ENCODE data around the gene PIK3IP1.

Gene PIK3IP1

DNA sequence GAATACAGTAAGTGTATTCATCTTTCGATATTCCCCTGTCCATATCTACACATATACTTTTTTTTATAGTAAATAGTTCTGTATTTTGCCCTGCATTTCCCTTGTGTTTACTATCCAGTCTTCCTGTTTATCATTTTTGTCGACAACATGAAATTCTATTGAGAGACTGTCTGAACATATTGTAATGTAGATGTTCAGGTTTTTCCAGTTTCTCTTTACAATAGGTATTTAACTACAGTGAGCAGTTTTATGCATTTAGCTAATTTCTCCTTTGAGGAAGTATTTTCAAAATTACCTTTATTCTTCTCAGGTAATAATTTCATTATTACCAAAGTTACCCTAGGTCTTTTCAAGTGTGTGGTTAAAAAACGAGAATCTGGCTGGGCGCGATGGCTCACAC lies 16.7 kb downstream of the PIK3IP1 start:
- DNase-seq (ENCODE audit: insufficient read length): no peak
- TF ChIP-seq TAF1 (IDR thresholded peaks at IDR 0.05; ENCODE audit: borderline replicate concordance, low read depth, low read length): no peak
- TF ChIP-seq POLR2AphosphoS5 (IDR thresholded peaks at IDR 0.05; ENCODE audit: low read depth, low read length): no peak
- TF ChIP-seq POLR2A (IDR thresholded peaks at IDR 0.05; ENCODE audit: low read depth, low read length): no peak
- no peak for FAIRE-seq

- no peak for TF ChIP-seq TAF1 (IDR thresholded peaks at IDR 0.05; ENCODE audit: borderline replicate concordance, low read depth, low read length)
- no peak for TF ChIP-seq POLR2AphosphoS5 (IDR thresholded peaks at IDR 0.05; ENCODE audit: low read depth, low read length)
- TF ChIP-seq POLR2A (IDR thresholded peaks at IDR 0.05; ENCODE audit: low read depth, low read length): no peak
These were observed 17.3 kb downstream of the PIK3IP1 start for GRCh38 chr22:31275018-31275417.

GRCh38 chr22:31274017-31274416 lies 18.3 kb downstream of the PIK3IP1 start:
- TF ChIP-seq POLR2A (IDR thresholded peaks at IDR 0.05; ENCODE audit: low read depth, low read length): no peak
- TF ChIP-seq POLR2AphosphoS5 (IDR thresholded peaks at IDR 0.05; ENCODE audit: low read depth, low read length): no peak
- no peak for TF ChIP-seq TAF1 (IDR thresholded peaks at IDR 0.05; ENCODE audit: borderline replicate concordance, low read depth, low read length)
- FAIRE-seq (no peak), DNase-seq (ENCODE audit: insufficient read length) (no peak)

More at GRCh38 chr22:31275018-31275417, 17.3 kb downstream of the PIK3IP1 start:
- FAIRE-seq: no peak
- no peak for DNase-seq (ENCODE audit: insufficient read length)

- DNase-seq (ENCODE audit: insufficient read length) (no peak), FAIRE-seq (peak; percentile 87)
- TF ChIP-seq POLR2AphosphoS5 (IDR thresholded peaks at IDR 0.05; ENCODE audit: low read depth, low read length): no peak
- TF ChIP-seq TAF1 (IDR thresholded peaks at IDR 0.05; ENCODE audit: borderline replicate concordance, low read depth, low read length): no peak
- no peak for TF ChIP-seq POLR2A (IDR thresholded peaks at IDR 0.05; ENCODE audit: low read depth, low read length)
These were observed 19.5 kb downstream of the PIK3IP1 start for GRCh38 chr22:31272522-31273446.

- FAIRE-seq (no peak), DNase-seq (ENCODE audit: insufficient read length) (no peak)
- TF ChIP-seq TAF1 (IDR thresholded peaks at IDR 0.05; ENCODE audit: borderline replicate concordance, low read depth, low read length): no peak
- TF ChIP-seq POLR2A (IDR thresholded peaks at IDR 0.05; ENCODE audit: low read depth, low read length): no peak
- TF ChIP-seq POLR2AphosphoS5 (IDR thresholded peaks at IDR 0.05; ENCODE audit: low read depth, low read length): no peak
These were observed 20.8 kb downstream of the PIK3IP1 start for GRCh38 chr22:31271485-31271884.

- TF ChIP-seq POLR2A (IDR thresholded peaks at IDR 0.05; ENCODE audit: low read depth, low read length) (no peak), TAF1 (IDR thresholded peaks at IDR 0.05; ENCODE audit: borderline replicate concordance, low read depth, low read length) (no peak), POLR2AphosphoS5 (IDR thresholded peaks at IDR 0.05; ENCODE audit: low read depth, low read length) (no peak)
- DNase-seq (ENCODE audit: insufficient read length): no peak
These were observed 21.3 kb downstream of the PIK3IP1 start for GRCh38 chr22:31271026-31271425.

DNA sequence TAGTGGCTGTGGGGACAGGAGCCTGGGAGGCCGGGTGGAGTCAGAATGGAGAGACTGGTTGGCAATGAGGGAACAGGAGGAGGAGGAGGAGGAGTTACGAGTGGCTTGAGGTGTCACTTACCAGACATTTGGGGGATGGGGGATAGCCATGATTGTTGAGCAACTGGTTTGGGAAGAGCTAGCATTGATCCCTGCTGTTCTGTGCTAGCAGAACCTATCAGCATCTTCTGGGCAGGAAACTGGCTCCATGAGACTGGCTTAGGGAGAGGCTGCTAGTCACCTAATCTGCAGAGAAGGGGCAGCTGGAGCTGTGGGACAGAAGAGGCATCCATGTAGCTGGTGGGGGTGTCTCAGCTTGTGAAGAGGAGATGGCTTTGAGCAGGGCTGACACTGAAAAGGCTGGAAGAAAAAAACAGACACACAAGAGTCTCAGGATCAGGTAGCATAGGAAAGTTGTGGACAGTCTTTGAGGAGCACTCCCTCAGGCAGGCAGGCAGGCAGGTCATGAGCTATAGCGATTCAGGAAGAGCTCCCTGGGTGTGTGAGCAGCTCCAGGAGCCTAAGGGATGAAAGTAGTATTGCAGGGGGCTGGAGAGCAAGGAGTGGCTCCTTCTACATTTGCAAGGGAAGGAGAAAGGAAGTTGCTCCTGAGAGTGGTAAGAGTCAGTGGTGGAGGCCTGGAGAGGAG lies 22.3 kb downstream of the PIK3IP1 start:
- TF ChIP-seq TAF1 (IDR thresholded peaks at IDR 0.05; ENCODE audit: borderline replicate concordance, low read depth, low read length): no peak
- no peak for TF ChIP-seq POLR2A (IDR thresholded peaks at IDR 0.05; ENCODE audit: low read depth, low read length)
- no peak for TF ChIP-seq POLR2AphosphoS5 (IDR thresholded peaks at IDR 0.05; ENCODE audit: low read depth, low read length)
- FAIRE-seq: no peak
- DNase-seq (ENCODE audit: insufficient read length): no peak

More at GRCh38 chr22:31271026-31271425, 21.3 kb downstream of the PIK3IP1 start:
- FAIRE-seq: no peak

- no peak for DNase-seq (ENCODE audit: insufficient read length)
- TF ChIP-seq POLR2AphosphoS5 (IDR thresholded peaks at IDR 0.05; ENCODE audit: low read depth, low read length): no peak
- no peak for TF ChIP-seq TAF1 (IDR thresholded peaks at IDR 0.05; ENCODE audit: borderline replicate concordance, low read depth, low read length)
- FAIRE-seq: no peak
These were observed 24.0 kb downstream of the PIK3IP1 start for GRCh38 chr22:31268281-31268680.

GRCh38 chr22:31263896-31264640 lies 28.2 kb downstream of the PIK3IP1 start:
- TF ChIP-seq POLR2A (IDR thresholded peaks at IDR 0.05; ENCODE audit: low read depth, low read length) (no peak), TAF1 (IDR thresholded peaks at IDR 0.05; ENCODE audit: borderline replicate concordance, low read depth, low read length) (no peak), POLR2AphosphoS5 (IDR thresholded peaks at IDR 0.05; ENCODE audit: low read depth, low read length) (no peak)
- DNase-seq (ENCODE audit: insufficient read length): no peak
- FAIRE-seq: no peak

DNA sequence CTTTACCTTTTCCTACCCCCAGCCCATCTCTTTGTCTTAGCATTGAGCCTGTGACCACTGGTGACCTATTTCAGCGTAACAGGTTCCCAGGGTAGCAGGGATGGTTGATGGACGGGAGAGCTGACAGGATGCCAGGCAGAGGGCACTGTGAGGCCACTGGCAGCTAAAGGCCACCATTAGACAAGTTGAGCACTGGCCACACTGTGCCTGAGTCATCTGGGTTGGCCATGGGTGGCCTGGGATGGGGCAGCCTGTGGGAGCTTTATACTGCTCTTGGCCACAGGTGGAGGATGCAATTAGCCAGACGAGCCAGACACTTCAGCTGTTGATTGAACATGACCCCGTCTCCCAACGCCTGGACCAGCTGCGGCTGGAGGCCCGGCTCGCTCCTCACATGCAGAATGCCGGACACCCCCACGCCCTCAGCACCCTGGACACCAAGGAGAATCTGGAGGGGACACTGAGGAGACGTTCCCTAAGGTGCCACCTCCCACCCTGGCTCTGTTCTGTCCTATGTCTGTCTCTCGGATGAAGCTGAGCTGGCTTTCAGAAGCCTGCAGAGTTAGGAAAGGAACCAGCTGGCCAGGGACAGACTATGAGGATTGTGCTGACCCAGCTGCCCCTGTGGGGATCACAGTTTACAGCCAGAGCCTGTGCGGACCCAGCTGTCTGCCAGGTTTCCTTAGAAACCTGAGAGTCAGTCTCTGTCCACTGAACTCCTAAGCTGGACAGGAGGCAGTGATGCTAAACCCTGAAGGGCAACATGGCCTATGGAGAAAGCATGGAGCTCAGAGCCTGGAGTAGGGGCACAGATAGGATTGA lies 29.8 kb downstream of the PIK3IP1 start:
- DNase-seq (ENCODE audit: insufficient read length) (no peak), FAIRE-seq (no peak)
- TF ChIP-seq POLR2A (IDR thresholded peaks at IDR 0.05; ENCODE audit: low read depth, low read length): no peak
- no peak for TF ChIP-seq POLR2AphosphoS5 (IDR thresholded peaks at IDR 0.05; ENCODE audit: low read depth, low read length)
- TF ChIP-seq TAF1 (IDR thresholded peaks at IDR 0.05; ENCODE audit: borderline replicate concordance, low read depth, low read length): no peak
